Panc1 (cell line): ENCODE data around the gene ZNF334.

ENCODE experiments used
- CTCF ChIP-seq: fragments of 450-650 bp; IDR thresholded peaks from 2 replicates; pipeline ENCODE4 v1.5.1; 2017; ENCODE audit warnings: mild to moderate bottlenecking
- POLR2AphosphoS5 ChIP-seq: IDR thresholded peaks from 2 replicates; pipeline ENCODE4 v1.6.1; 2012; ENCODE audit warnings: mild to moderate bottlenecking, low read depth, low read length, moderate library complexity
- REST ChIP-seq, 2 experiments: IDR thresholded peaks; 2 replicates each; pipeline ENCODE4 v1.6.1; 2011 to 2012; ENCODE audit warnings: low read depth in 2 of 2, control low read depth in 1 of 2, low read length in 1 of 2, mild to moderate bottlenecking in 1 of 2, moderate library complexity in 1 of 2; ENCODE audit not compliant: insufficient read depth in 1 of 2
- TCF7L2 ChIP-seq: IDR thresholded peaks from 2 replicates; pipeline ENCODE4 v1.6.1; 2011; ENCODE audit warnings: mild to moderate bottlenecking, low read depth, low read length, inconsistent platforms

GRCh38 chr20:46456255-46457028, 56.9 kb downstream of the ZNF334 start:
- TF ChIP-seq CTCF (no peak), REST (IDR thresholded peaks at IDR 0.05; ENCODE audit: insufficient read depth in 1 of 2, low read depth in 2 of 2, low read length in 1 of 2) (no peak), POLR2AphosphoS5 (no peak), TCF7L2 (no peak)
